ENCODE measurements around the gene EGLN3.

The EGLN3 gene

GRCh38 chr14:33950320-33951182 lies at the start of gene EGLN3:
TSS of gene EGLN3 (minus strand) at chr14:33951074. CDS start at chr14:33950752, 322 bp downstream.
- H3K4me3 ChIP-seq (ENCODE audit: low read depth, low read length) = peak within 1 kb of the TSS; percentile 54

GRCh38 chr14:34000396-34000795 lies 49.5 kb upstream of the EGLN3 start:
- no peak overlapping the region for H3K4me3 ChIP-seq (ENCODE audit: low read depth, low read length)
- TF ChIP-seq, protein P1, sequence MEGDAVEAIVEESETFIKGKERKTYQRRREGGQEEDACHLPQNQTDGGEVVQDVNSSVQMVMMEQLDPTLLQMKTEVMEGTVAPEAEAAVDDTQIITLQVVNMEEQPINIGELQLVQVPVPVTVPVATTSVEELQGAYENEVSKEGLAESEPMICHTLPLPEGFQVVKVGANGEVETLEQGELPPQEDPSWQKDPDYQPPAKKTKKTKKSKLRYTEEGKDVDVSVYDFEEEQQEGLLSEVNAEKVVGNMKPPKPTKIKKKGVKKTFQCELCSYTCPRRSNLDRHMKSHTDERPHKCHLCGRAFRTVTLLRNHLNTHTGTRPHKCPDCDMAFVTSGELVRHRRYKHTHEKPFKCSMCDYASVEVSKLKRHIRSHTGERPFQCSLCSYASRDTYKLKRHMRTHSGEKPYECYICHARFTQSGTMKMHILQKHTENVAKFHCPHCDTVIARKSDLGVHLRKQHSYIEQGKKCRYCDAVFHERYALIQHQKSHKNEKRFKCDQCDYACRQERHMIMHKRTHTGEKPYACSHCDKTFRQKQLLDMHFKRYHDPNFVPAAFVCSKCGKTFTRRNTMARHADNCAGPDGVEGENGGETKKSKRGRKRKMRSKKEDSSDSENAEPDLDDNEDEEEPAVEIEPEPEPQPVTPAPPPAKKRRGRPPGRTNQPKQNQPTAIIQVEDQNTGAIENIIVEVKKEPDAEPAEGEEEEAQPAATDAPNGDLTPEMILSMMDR (IDR thresholded peaks at IDR 0.05; ENCODE audit: low read depth, low read length) = no peak

More at GRCh38 chr14:33950320-33951182, at the start of gene EGLN3:
- TF ChIP-seq, protein P1 (IDR thresholded peaks at IDR 0.05; ENCODE audit: low read depth, low read length) = no peak

DNA sequence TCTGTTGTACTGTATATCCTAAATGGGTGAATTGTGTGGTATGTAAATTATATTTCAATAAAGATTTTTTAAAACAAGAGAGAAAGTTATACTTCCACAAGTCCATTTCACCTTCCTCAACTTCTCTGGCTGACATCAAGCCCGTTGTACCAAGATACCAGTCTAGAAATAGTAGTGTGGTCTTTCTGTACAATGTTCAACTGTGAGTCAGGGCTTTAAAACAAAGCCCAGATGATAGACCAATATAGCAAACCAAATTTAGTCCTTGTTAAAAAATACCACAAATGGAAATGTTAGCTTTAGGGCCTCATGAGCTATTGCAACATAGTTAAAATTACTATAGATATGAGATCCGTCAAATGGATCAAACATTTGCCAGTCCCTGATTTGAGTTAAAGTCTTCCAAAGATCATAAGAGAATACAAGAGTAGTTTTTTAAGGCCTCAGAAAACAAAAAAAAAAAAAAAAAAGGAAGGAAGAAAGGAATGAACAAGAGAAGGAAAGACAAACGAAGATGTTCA lies 49.0 kb upstream of the EGLN3 start:
- no peak overlapping the region for H3K4me3 ChIP-seq (ENCODE audit: low read depth, low read length)
- TF ChIP-seq, protein P1 (IDR thresholded peaks at IDR 0.05; ENCODE audit: low read depth, low read length) = no peak

DNA sequence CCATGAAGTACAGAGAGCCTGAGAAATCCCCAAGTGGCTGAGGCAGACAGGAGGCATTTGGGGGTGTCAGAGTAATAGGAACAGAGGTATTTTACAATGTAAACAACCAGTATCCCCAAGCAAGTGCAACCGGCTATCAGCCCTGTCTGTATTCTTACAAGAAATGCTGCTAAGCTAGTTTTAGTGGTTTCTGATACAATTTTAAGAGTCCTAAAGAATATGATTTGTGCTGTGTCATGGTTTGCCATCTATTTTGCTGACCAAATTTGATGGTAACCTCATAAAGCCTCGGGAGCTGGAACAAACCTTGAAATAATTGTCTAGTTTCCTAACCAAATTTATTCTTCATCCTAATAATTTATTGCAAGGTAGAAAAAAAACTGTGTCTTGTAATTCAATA lies 46.7 kb upstream of the EGLN3 start:
- H3K4me3 ChIP-seq (ENCODE audit: low read depth, low read length) = no peak overlapping the region
- TF ChIP-seq, protein P1 (IDR thresholded peaks at IDR 0.05; ENCODE audit: low read depth, low read length) = no peak

DNA sequence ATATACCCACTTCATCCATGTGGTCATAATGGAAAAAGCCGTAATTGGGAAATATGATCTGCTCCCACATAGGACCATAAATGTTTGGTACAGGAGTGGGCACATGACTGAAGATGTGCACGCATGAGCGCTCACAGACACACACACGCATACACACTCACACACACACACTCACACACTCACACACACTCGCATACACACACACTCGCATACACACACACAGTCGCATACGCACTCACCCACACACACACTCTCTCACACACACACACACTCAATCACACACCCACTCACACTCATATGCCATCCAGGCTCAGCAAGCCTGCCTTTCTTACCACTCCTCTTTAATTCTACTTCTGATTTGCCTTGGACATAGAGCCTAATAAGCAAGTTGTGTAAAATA lies 45.6 kb upstream of the EGLN3 start:
- H3K4me3 ChIP-seq (ENCODE audit: low read depth, low read length) = no peak overlapping the region
- TF ChIP-seq, protein P1 (IDR thresholded peaks at IDR 0.05; ENCODE audit: low read depth, low read length) = no peak

DNA sequence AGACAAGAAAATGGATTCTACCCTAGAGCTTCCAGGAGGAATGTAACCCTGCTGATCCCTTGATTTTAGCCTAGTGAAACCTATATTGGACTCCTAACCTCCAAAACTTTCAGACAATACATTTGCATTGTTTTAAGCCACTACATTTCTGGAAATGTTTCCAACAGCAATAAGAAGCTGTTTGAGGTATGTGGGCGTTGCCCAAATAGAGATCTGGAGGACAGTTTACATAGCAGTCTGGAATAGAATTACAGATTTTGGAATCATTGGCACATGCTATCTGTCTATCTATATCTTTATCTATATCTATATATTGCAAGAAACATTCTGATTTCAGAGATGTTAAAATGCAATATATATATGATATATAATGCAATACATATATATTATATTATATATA lies 42.4 kb upstream of the EGLN3 start:
- TF ChIP-seq, protein P1 (IDR thresholded peaks at IDR 0.05; ENCODE audit: low read depth, low read length) = no peak

More for the DNA sequence above, 42.4 kb upstream of the EGLN3 start:
- H3K4me3 ChIP-seq (ENCODE audit: low read depth, low read length) = no peak overlapping the region
